ENCODE data around the gene TMEM220.

DNA sequence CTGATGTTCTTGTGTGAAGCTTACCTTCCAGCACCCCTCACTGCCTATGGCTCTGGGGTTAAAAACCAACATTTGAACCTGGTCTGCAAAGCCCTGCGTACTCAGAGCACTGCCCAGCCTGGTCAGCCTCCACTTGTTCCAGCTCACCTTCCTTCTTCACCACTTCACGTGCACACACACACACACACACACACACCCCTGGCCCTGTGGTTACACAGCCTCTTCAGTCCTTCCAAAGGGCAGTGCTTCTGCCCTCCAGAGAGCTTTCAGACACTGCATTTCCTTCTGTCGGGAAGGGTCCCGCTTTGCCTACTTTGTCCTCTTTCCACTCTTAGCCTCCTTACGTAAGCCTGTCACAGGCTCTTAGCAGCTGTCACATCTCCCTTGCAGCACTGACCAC is 9.6 kb upstream of the TMEM220 start:
- TF ChIP-seq ELF4 (IDR thresholded peaks at IDR 0.05), result no peak
- TF ChIP-seq CTBP1 (IDR thresholded peaks at IDR 0.05; ENCODE audit: borderline replicate concordance), result no peak
- TF ChIP-seq SP1 (IDR thresholded peaks at IDR 0.05), result no peak
- no peak for TF ChIP-seq L3MBTL2 (conservative IDR thresholded peaks at IDR 0.05)
- no peak for TF ChIP-seq FOXK2 (IDR thresholded peaks at IDR 0.05)
- TF ChIP-seq SUZ12 (IDR thresholded peaks at IDR 0.05), result no peak
- no peak for TF ChIP-seq FOXM1 (IDR thresholded peaks at IDR 0.05; ENCODE audit: borderline replicate concordance)
- no peak for TF ChIP-seq NFRKB (IDR thresholded peaks at IDR 0.05)
- TF ChIP-seq HDGF (IDR thresholded peaks at IDR 0.05; ENCODE audit: borderline replicate concordance), result no peak
- TF ChIP-seq FOXA1 (IDR thresholded peaks at IDR 0.05), result no peak
- no peak for TF ChIP-seq ZNF384 (IDR thresholded peaks at IDR 0.05)

Data from HEK293T (cell line).